ENCODE results near the gene HOXD1.

GRCh38 chr2:176192351-176192750 lies 3.9 kb downstream of the HOXD1 start:
- TF ChIP-seq CTCF (conservative IDR thresholded peaks at IDR 0.05 in 1 of 2, IDR thresholded peaks at IDR 0.05 in 1 of 2; ENCODE audit: low read depth in 1 of 2, low read length in 2 of 2) (no peak), EZH2 (IDR thresholded peaks at IDR 0.05; ENCODE audit: low read length, missing control alignments) (no peak)

All from fibroblast of lung (primary cell).